Measurements from ENCODE around the gene GLP1R. TPM values are rescaled to one million over a fixed set of nuclear protein-coding genes. Genes with fewer than 3 reads are reported as not detected.

The GLP1R gene
- polyA plus RNA-seq, 2 of the 4 experiments (the other 2 are of a cell fraction) = not detected

DNA sequence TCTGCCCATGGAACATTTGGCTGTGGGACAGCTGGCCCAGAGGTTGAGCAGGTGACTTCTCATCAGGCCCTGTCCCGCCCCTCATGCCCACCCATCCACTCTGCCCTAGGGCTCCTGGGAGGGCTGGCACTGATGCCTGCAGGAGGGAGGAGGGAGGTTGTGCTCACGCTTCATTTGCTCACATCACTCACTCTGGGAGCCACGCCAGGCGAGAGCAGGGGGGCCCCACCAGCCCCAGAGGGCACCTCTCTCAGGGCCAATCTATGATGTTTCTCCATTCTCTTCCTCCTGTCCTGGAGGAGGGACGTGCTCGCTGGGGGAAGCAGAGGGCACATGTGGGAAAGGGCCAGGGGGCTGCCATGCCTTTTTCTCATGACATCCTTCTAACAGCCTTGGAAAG lies 10.9 kb upstream of the GLP1R start:
- WGBS (ENCODE audit: missing lambda C conversion rate) = 9% methylated on average over 2 of the region's 6 CpGs
- DNase-seq (ENCODE audit: low read depth in 1 of 2, low spot score in 1 of 2) = no peak
- FAIRE-seq = no peak
- H3K4me1 ChIP-seq = no peaks in the 10 kb centered on the region
- H3K4me2 ChIP-seq = no peak overlapping the region
- ChIA-PET CTCF (no interaction called here), POLR2A (no interaction called here)
- no peak overlapping the region for H3K27ac ChIP-seq
- H3K4me3 ChIP-seq = no peak overlapping the region
- no peak for TF ChIP-seq ZFP36 (IDR thresholded peaks at IDR 0.05; ENCODE audit: borderline replicate concordance, partially characterized antibody)
- TF ChIP-seq EHF (CRISPR knock-in tag; IDR thresholded peaks at IDR 0.05) = no peak
- no peak for ATAC-seq
- H3K9me3 ChIP-seq = no peaks in the 10 kb centered on the region

DNA sequence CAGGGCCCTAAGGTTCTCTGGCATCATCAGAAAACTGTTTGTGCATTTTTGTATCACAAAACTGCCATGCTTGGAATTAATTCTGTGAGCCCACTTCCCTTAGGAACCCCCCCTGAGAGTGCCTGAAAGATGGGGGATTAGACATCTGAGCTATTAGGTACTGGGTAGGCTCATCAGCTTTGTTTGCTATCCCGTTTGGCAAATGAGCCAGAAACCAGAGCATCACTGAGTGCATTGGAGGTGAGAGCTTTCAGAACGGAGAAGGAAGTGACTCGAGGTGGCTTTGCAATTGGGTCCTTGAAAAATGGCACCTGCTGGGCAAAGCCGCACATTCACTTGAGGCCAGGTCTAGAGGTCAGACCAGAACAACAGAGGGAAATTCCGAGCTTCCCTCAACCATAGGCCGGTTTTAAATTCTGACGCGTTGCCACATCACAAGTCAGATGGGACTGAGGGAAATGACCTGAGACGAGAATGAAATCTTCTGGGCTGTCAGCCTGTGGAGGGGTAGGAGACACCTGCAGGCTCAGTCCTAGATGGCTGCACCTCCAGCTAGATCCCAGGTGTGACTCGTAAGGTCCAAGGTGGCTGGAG lies 8.4 kb upstream of the GLP1R start:
- ATAC-seq (no peak), DNase-seq (ENCODE audit: low read depth in 1 of 2, low spot score in 1 of 2) (no peak), FAIRE-seq (no peak)
- no peaks in the 10 kb centered on the region for H3K9me3 ChIP-seq
- ChIA-PET CTCF (interaction anchor here (1.4 kb wide), 1 partner anchor 13 kb away, joined by 3 read pairs; no protein-coding TSS in a partner anchor), POLR2A (no interaction called here)
- no peaks in the 10 kb centered on the region for H3K4me1 ChIP-seq
- no peak overlapping the region for H3K4me2 ChIP-seq
- TF ChIP-seq BCL3 (IDR thresholded peaks at IDR 0.05) (no peak), CTCF (IDR thresholded peaks at IDR 0.05) (no peak)
- no peak overlapping the region for H3K27ac ChIP-seq
- no peak overlapping the region for H3K4me3 ChIP-seq
- 27% methylated on average over 8 of the region's 10 CpGs for WGBS (ENCODE audit: missing lambda C conversion rate)

GRCh38 chr6:39041072-39041471 lies 7.5 kb upstream of the GLP1R start:
- H3K4me1 ChIP-seq = no peaks in the 10 kb centered on the region
- TF ChIP-seq, protein P1, sequence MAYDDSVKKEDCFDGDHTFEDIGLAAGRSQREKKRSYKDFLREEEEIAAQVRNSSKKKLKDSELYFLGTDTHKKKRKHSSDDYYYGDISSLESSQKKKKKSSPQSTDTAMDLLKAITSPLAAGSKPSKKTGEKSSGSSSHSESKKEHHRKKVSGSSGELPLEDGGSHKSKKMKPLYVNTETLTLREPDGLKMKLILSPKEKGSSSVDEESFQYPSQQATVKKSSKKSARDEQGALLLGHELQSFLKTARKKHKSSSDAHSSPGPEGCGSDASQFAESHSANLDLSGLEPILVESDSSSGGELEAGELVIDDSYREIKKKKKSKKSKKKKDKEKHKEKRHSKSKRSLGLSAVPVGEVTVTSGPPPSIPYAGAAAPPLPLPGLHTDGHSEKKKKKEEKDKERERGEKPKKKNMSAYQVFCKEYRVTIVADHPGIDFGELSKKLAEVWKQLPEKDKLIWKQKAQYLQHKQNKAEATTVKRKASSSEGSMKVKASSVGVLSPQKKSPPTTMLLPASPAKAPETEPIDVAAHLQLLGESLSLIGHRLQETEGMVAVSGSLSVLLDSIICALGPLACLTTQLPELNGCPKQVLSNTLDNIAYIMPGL (CRISPR knock-in tag; IDR thresholded peaks at IDR 0.05; ENCODE audit: borderline replicate concordance) = no peak
- H3K9me3 ChIP-seq = no peaks in the 10 kb centered on the region
- no peak overlapping the region for H3K4me2 ChIP-seq
- no peak overlapping the region for H3K4me3 ChIP-seq
- ATAC-seq (no peak), DNase-seq (ENCODE audit: low read depth in 1 of 2, low spot score in 1 of 2) (no peak), FAIRE-seq (no peak)
- ChIA-PET CTCF (interaction anchor here (1.4 kb wide), 1 partner anchor 14 kb away, joined by 3 read pairs; no protein-coding TSS in a partner anchor), POLR2A (no interaction called here)
- WGBS (ENCODE audit: missing lambda C conversion rate) = 0% methylated on average over 2 of the region's 2 CpGs
- no peak overlapping the region for H3K27ac ChIP-seq

DNA sequence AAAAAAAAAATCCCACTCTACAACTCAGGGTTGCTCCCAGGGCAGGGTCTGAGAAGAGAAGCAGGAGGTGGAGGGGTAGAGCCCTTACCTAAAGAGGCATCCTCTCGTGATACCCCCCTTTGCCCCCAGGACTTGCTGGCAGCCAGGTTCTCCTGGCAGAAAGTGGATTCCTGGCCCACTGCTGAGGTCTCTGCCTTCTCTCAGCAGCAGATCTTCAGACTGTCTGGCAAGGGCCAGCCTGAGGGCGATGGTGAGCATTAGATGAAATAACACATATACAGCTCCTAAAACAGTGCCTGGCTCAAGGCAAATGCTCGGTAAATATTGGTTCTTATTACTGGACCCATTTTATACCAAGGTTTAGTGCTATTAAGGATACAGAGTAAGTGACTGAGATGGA lies 4.8 kb upstream of the GLP1R start:
- POLR2A ChIA-PET = no interaction called here
- FAIRE-seq = no peak
- no peak overlapping the region for H3K27ac ChIP-seq
- DNase-seq (ENCODE audit: low read depth in 1 of 2, low spot score in 1 of 2) = no peak
- no peak for TF ChIP-seq RARB (CRISPR knock-in tag; IDR thresholded peaks at IDR 0.05)
- no peak for TF ChIP-seq CHD4 (IDR thresholded peaks at IDR 0.05; ENCODE audit: borderline replicate concordance)
- TF ChIP-seq ZNF302 (CRISPR knock-in tag; IDR thresholded peaks at IDR 0.05) = no peak
- no peak for TF ChIP-seq HDAC2 (IDR thresholded peaks at IDR 0.05)
- TF ChIP-seq, protein P2, sequence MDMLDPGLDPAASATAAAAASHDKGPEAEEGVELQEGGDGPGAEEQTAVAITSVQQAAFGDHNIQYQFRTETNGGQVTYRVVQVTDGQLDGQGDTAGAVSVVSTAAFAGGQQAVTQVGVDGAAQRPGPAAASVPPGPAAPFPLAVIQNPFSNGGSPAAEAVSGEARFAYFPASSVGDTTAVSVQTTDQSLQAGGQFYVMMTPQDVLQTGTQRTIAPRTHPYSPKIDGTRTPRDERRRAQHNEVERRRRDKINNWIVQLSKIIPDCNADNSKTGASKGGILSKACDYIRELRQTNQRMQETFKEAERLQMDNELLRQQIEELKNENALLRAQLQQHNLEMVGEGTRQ (IDR thresholded peaks at IDR 0.05) = no peak
- no peak for TF ChIP-seq CHD2 (IDR thresholded peaks at IDR 0.05; ENCODE audit: low read length, partially characterized antibody)
- no peak for TF ChIP-seq RNF2 (IDR thresholded peaks at IDR 0.05; ENCODE audit: borderline replicate concordance, low read depth)
- no peak for TF ChIP-seq MYC (IDR thresholded peaks at IDR 0.05; ENCODE audit: borderline replicate concordance, low read length)
- no peaks in the 10 kb centered on the region for H3K4me1 ChIP-seq
- CTCF ChIA-PET = interaction anchor here (1.0 kb wide), 1 partner anchor 258 kb away, joined by 3 read pairs; no protein-coding TSS in a partner anchor
- 50% methylated on average over 2 of the region's 3 CpGs for WGBS (ENCODE audit: missing lambda C conversion rate)
- no peaks in the 10 kb centered on the region for H3K9me3 ChIP-seq
- ATAC-seq = no peak
- H3K4me2 ChIP-seq = no peak overlapping the region
- no peak overlapping the region for H3K4me3 ChIP-seq

Data from A549 (cell line).